HepG2 (cell line): Measurements from ENCODE around the gene VSTM4. TPM values are rescaled to one million over a fixed set of nuclear protein-coding genes. Genes with fewer than 3 reads are reported as not detected.

Experiments used
- ATAC-seq: fragments of 200-7000 bp; cut with Tn5 transposase; 3 replicates; pipeline ENCODE4 v1.9.1; 2020; ENCODE audit warnings: mild to moderate bottlenecking, moderate library complexity
- BruUV-seq: library from RNA; stranded (reverse); fragments of 400-500 nt; replicated peaks from 2 replicates; lab custom pipeline; 2021; lab: Mats Ljungman, UMichigan
- CTCF ChIA-PET: fragments of 300-600 bp; formaldehyde crosslinking; extraction: SDS; loops from one replicate; lab custom pipeline; 2021; ENCODE audit warnings: low total read pairs, inconsistent platforms, low intra/inter-chr PET ratio; lab: Yijun Ruan, JAX
- POLR2A ChIA-PET: fragments of 350-600 bp; sonication (Branson Sonifier 250); formaldehyde crosslinking; loops from one replicate; lab custom pipeline; 2020; ENCODE audit warnings: antibody characterized with exemption, inconsistent platforms; lab: Yijun Ruan, JAX
- DNase-seq: peaks from one replicate; pipeline ENCODE4 v3.0.0-alpha.2; 2015; ENCODE audit warnings: low spot score
- FAIRE-seq: peaks from 3 replicates; lab custom pipeline; 2011; peaks lifted over from hg19 to GRCh38; lab: Jason Lieb, UNC
- H2AFZ ChIP-seq: one replicate; pipeline ENCODE4 v1.6.1; 2011; ENCODE audit warnings: low read length, inconsistent platforms
- H3K27ac ChIP-seq: fragments of 300-600 bp; 3 replicates; pipeline ENCODE4 v1.8.0; 2011; ENCODE audit warnings: mixed run types, mild to moderate bottlenecking, mixed read lengths, low read length, inconsistent platforms; ENCODE audit not compliant: insufficient read depth; ENCODE audit errors: extremely low read length
- H3K27me3 ChIP-seq, 2 experiments: fragments of 200-600 bp in 1 of 2; 2 replicates in 1 of 2; 3 replicates in 1 of 2; pipeline versions ENCODE4 v1.6.0 to v1.8.0; 2011; ENCODE audit warnings: low read length in 2 of 2, mild to moderate bottlenecking in 2 of 2, moderate library complexity in 2 of 2, inconsistent platforms in 1 of 2; ENCODE audit not compliant: insufficient read depth in 2 of 2, control insufficient read depth in 1 of 2
- H3K36me3 ChIP-seq, 2 experiments: fragments of 200-600 bp in 1 of 2; replicated peaks in 1 of 2; 2 replicates in 1 of 2; 3 replicates in 1 of 2; pipeline versions ENCODE4 v1.5.1 to v1.8.0; 2011; ENCODE audit warnings: low read length in 2 of 2, inconsistent platforms in 1 of 2; ENCODE audit not compliant: insufficient read depth in 2 of 2, control insufficient read depth in 1 of 2
- H3K4me1 ChIP-seq: 2 replicates; pipeline ENCODE4 v1.5.1; 2012; ENCODE audit warnings: low read length, inconsistent platforms; ENCODE audit not compliant: insufficient read depth
- H3K4me2 ChIP-seq: 2 replicates; pipeline ENCODE4 v1.6.0; 2011; ENCODE audit warnings: low read depth, low read length, inconsistent platforms
- H3K4me3 ChIP-seq, 3 experiments: fragments of 200-600 bp in 1 of 3; sonication (generic), shearing (Covaris generic) in 1 of 3; replicated peaks in 1 of 3; 2 replicates each; pipeline ENCODE4 v1.5.1; 2011 to 2016; ENCODE audit warnings: low read length in 3 of 3, inconsistent platforms in 2 of 3, low read depth in 2 of 3, mild to moderate bottlenecking in 2 of 3, control low read depth in 1 of 3, mixed read lengths in 1 of 3; ENCODE audit not compliant: insufficient read depth in 1 of 3
- H3K79me2 ChIP-seq: one replicate; pipeline ENCODE4 v1.6.1; 2011; ENCODE audit warnings: low read length, inconsistent platforms; ENCODE audit not compliant: insufficient read depth
- H3K9ac ChIP-seq: 2 replicates; pipeline ENCODE4 v1.6.0; 2011; ENCODE audit warnings: mild to moderate bottlenecking, low read depth, low read length, inconsistent platforms; ENCODE audit not compliant: insufficient read depth
- H3K9me3 ChIP-seq: 2 replicates; pipeline ENCODE4 v1.5.1; 2012; ENCODE audit warnings: mild to moderate bottlenecking, low read length
- H4K20me1 ChIP-seq: 2 replicates; pipeline ENCODE4 v1.6.0; 2011; ENCODE audit warnings: inconsistent platforms, mild to moderate bottlenecking, low read length, moderate library complexity; ENCODE audit not compliant: insufficient read depth
- BORCS8-MEF2B ChIP-seq: sonication (generic); formaldehyde crosslinking; IDR thresholded peaks from 2 replicates; pipeline ENCODE4 v1.8.0; 2022; ENCODE audit warnings: mild to moderate bottlenecking, missing genetic modification reagents
- HNF1A ChIP-seq, 2 experiments: sonication (generic) in 1 of 2; formaldehyde crosslinking in 1 of 2; IDR thresholded peaks; 2 replicates each; pipeline versions ENCODE4 v1.4.0 to v1.6.1; 2016 to 2020; ENCODE audit warnings: borderline replicate concordance in 1 of 2, low read depth in 1 of 2, mild to moderate bottlenecking in 1 of 2, missing genetic modification reagents in 1 of 2
- MAZ ChIP-seq, 2 experiments: sonication (generic) in 1 of 2; formaldehyde crosslinking in 1 of 2; IDR thresholded peaks; 2 replicates each; pipeline versions ENCODE4 v1.5.0 to v1.6.1; 2012 to 2020; ENCODE audit warnings: low read depth in 2 of 2, mild to moderate bottlenecking in 2 of 2, borderline replicate concordance in 1 of 2, improper control_type of control experiment in 1 of 2, low read length in 1 of 2, missing genetic modification reagents in 1 of 2, moderate library complexity in 1 of 2
- ZBTB33 ChIP-seq: sonication (generic); formaldehyde crosslinking; IDR thresholded peaks from 2 replicates; pipeline ENCODE4 v1.4.0; 2020; ENCODE audit warnings: missing genetic modification reagents
- ZNF230 ChIP-seq: sonication (generic); formaldehyde crosslinking; IDR thresholded peaks from 2 replicates; pipeline ENCODE4 v1.4.0; 2020; ENCODE audit warnings: mild to moderate bottlenecking, missing genetic modification reagents
- ZNF235 ChIP-seq: sonication (generic); formaldehyde crosslinking; IDR thresholded peaks from 2 replicates; pipeline ENCODE4 v1.8.1; 2023; ENCODE audit warnings: mild to moderate bottlenecking, missing genetic modification reagents, borderline replicate concordance
- ZNF761 ChIP-seq: sonication (generic); formaldehyde crosslinking; conservative IDR thresholded peaks from 2 replicates; pipeline ENCODE4 v1.4.0; 2020; ENCODE audit warnings: mild to moderate bottlenecking, missing genetic modification reagents
- WGBS: methylation state at CpG from one replicate; pipeline ENCODE4 v1.1.6; 2017; ENCODE audit warnings: low lambda C conversion rate; 5-methylcytosine and 5-hydroxymethylcytosine counted together
- in situ Hi-C: cut with HindIII; loops from 2 replicates; pipeline ENCODE4 v1.10.0; 2017; ENCODE audit warnings: low pct_unique_long_range_greater_than_20kb; ENCODE audit not compliant: extremely low pct_ligation_motif_present
- intact Hi-C: fragments of 100-400 bp; cut with micrococcal nuclease; formaldehyde crosslinking; loops from one replicate; pipeline ENCODE4 v1.10.0; 2022; ENCODE audit not compliant: unreplicated experiment
- polyA plus RNA-seq, 8 experiments: library from polyadenylated mRNA; depleted of rRNA in 3 of 8; stranded (reverse) in 7 of 8; unstranded in 1 of 8; fragments of >200 nt; fragmentation: Illumina TruSeq in 4 of 8; extraction: Trizol in 4 of 8; gene quantifications; 2 replicates each; pipeline versions ENCODE4 v1.2.1 to v1.2.3, GENCODE V29; 2011 to 2016; ENCODE audit warnings: low read depth in 4 of 8, missing spikeins in 1 of 8, mixed read lengths in 1 of 8; ENCODE audit not compliant: insufficient read depth in 1 of 8
- total RNA-seq, 5 experiments: library from RNA; depleted of rRNA; stranded (reverse); fragments of >200 nt; fragmentation: Illumina TruSeq; extraction: Trizol; gene quantifications; 2 replicates each; pipeline ENCODE4 v1.2.3, GENCODE V29; 2016; ENCODE audit warnings: low read depth in 1 of 5

Gene VSTM4
- total and polyA plus RNA-seq, 2 of the 13 experiments (the other 11 are each of a cell fraction or from before 2014, with no cell fraction given), result not detected

- TF ChIP-seq HNF1A (IDR thresholded peaks at IDR 0.05; ENCODE audit: low read depth) (no peak), HNF1A (CRISPR knock-in tag; IDR thresholded peaks at IDR 0.05; ENCODE audit: borderline replicate concordance) (no peak), ZNF761 (no peak), MAZ (IDR thresholded peaks at IDR 0.05; ENCODE audit: borderline replicate concordance, low read depth, low read length) (no peak), MAZ (CRISPR knock-in tag; IDR thresholded peaks at IDR 0.05; ENCODE audit: low read depth) (no peak)
Observed at GRCh38 chr10:49000437-49001398, 114.6 kb downstream of the VSTM4 start (continued).

- CTCF ChIA-PET, result no interaction called here
- H3K36me3 ChIP-seq, result no peaks in the 10 kb centered on the region
- H4K20me1 ChIP-seq, result no peaks in the 10 kb centered on the region
- no TSS peak for BruUV-seq
- POLR2A ChIA-PET, result no interaction called here
- no peak overlapping the region for H2AFZ ChIP-seq
- H3K79me2 ChIP-seq, result no peaks in the 10 kb centered on the region
- H3K27ac ChIP-seq, result no peak overlapping the region
- WGBS, result 0% methylated on average over 1 of the region's 2 CpGs
- H3K4me3 ChIP-seq, result no peak overlapping the region
- DNase-seq, result no peak
- no peak for TF ChIP-seq BORCS8-MEF2B (CRISPR knock-in tag)
- TF ChIP-seq ZBTB33 (CRISPR knock-in tag), result no peak
- TF ChIP-seq ZNF235 (CRISPR knock-in tag), result no peak
- no peak for TF ChIP-seq ZNF230 (CRISPR knock-in tag)
- TF ChIP-seq, all 625 proteins: peak for 0
- intact Hi-C loops (no loop called here), in situ Hi-C loops (no loop called here)
- Histone ChIP-seq H3K9ac (no peak overlapping the region), H3K9me3 (no peaks in the 10 kb centered on the region), H3K4me1 (no peaks in the 10 kb centered on the region), H3K4me2 (no peak overlapping the region), H3K27me3 (no peaks in the 10 kb centered on the region)
- ATAC-seq (no peak), FAIRE-seq (no peak)
Observed at GRCh38 chr10:48999346-48999745, 116.0 kb downstream of the VSTM4 start.
